Measurements from ENCODE around the gene CTF1. TPM values are rescaled to one million over a fixed set of nuclear protein-coding genes. Genes with fewer than 3 reads are reported as not detected.

CTF1 gene
- total and polyA plus RNA-seq, 8 donors: 1.6 to 3.2 (median 1.9) TPM

GRCh38 chr16:30882429-30883310 lies 13.7 kb upstream of the CTF1 start:
- Histone ChIP-seq H3K4me1 (no peaks in the 10 kb centered on the region), H3K9me3 (no peaks in the 10 kb centered on the region), H3K27me3 (no peaks in the 10 kb centered on the region), H3K36me3 (no peaks in the 10 kb centered on the region), H3K4me3 (no peak overlapping the region), H3K27ac (no peak overlapping the region)
- no peak for TF ChIP-seq CTCF (IDR thresholded peaks at IDR 0.05)
- WGBS, 2 donors: 78 to 85% methylated on average over 4 of the region's 4 CpGs
- FAIRE-seq: no peak
- intact Hi-C loops (cut with DNase I): no loop called here
- DNase-seq: peak in 1 of 6 donors; percentile 16
- no peak for ATAC-seq

- ATAC-seq (no peak), FAIRE-seq (no peak)
- H3K27ac ChIP-seq: no peak overlapping the region
Measured at GRCh38 chr16:30884760-30885159, 11.7 kb upstream of the CTF1 start.

GRCh38 chr16:30885196-30885595 lies 11.2 kb upstream of the CTF1 start:
- no peaks in the 10 kb centered on the region for H3K36me3 ChIP-seq
- TF ChIP-seq CTCF (IDR thresholded peaks at IDR 0.05): no peak
- intact Hi-C loops (cut with DNase I): no loop called here
- H3K4me1 ChIP-seq: no peaks in the 10 kb centered on the region
- FAIRE-seq (no peak), ATAC-seq (no peak), DNase-seq (no peak)
- no peak overlapping the region for H3K27ac ChIP-seq
- H3K9me3 ChIP-seq: no peaks in the 10 kb centered on the region
- 92 to 93% methylated on average over 9 of the region's 9 CpGs for WGBS, 2 donors
- no peaks in the 10 kb centered on the region for H3K27me3 ChIP-seq
- H3K4me3 ChIP-seq: no peak overlapping the region

More at GRCh38 chr16:30884760-30885159, 11.7 kb upstream of the CTF1 start:
- intact Hi-C loops (cut with DNase I): no loop called here
- WGBS, 2 donors: 83 to 90% methylated on average over 3 of the region's 3 CpGs
- no peaks in the 10 kb centered on the region for H3K4me1 ChIP-seq
- no peak for TF ChIP-seq CTCF (IDR thresholded peaks at IDR 0.05)
- no peaks in the 10 kb centered on the region for H3K9me3 ChIP-seq
- H3K4me3 ChIP-seq: no peak overlapping the region
- H3K36me3 ChIP-seq: no peaks in the 10 kb centered on the region
- no peak for DNase-seq
- H3K27me3 ChIP-seq: no peaks in the 10 kb centered on the region

- WGBS, 2 donors: 67 to 78% methylated on average over 1 of the region's 1 CpG
- no peak for TF ChIP-seq CTCF (IDR thresholded peaks at IDR 0.05)
- peak in 1 of 6 donors; percentile 8 for DNase-seq
Measured at GRCh38 chr16:30886145-30886544, 10.3 kb upstream of the CTF1 start.

GRCh38 chr16:30887927-30888326 lies 8.5 kb upstream of the CTF1 start:
- no peak for TF ChIP-seq CTCF (IDR thresholded peaks at IDR 0.05)
- H3K36me3 ChIP-seq: no peaks in the 10 kb centered on the region
- no peaks in the 10 kb centered on the region for H3K9me3 ChIP-seq
- intact Hi-C loops (cut with DNase I): no loop called here
- FAIRE-seq: no peak
- peak in 1 of 6 donors; percentile 42 for DNase-seq
- no peak overlapping the region for H3K4me3 ChIP-seq
- H3K27ac ChIP-seq: no peak overlapping the region
- no peak for ATAC-seq
- H3K4me1 ChIP-seq: peaks cover 0 to 3% (median 0%) of the 10 kb centered on the region in 3 donors
- WGBS, 2 donors: 85 to 90% methylated on average over 9 of the region's 9 CpGs
- H3K27me3 ChIP-seq: no peaks in the 10 kb centered on the region

More at GRCh38 chr16:30886145-30886544, 10.3 kb upstream of the CTF1 start:
- no peak overlapping the region for H3K27ac ChIP-seq
- ATAC-seq (no peak), FAIRE-seq (no peak)
- H3K36me3 ChIP-seq: no peaks in the 10 kb centered on the region
- H3K9me3 ChIP-seq: no peaks in the 10 kb centered on the region
- H3K27me3 ChIP-seq: no peaks in the 10 kb centered on the region
- H3K4me3 ChIP-seq: no peak overlapping the region
- intact Hi-C loops (cut with DNase I): no loop called here
- no peaks in the 10 kb centered on the region for H3K4me1 ChIP-seq
